HepG2 (cell line): ENCODE measurements around the gene CD164L2. TPM values are rescaled to one million over a fixed set of nuclear protein-coding genes. Genes with fewer than 3 reads are reported as not detected.

ENCODE experiments used
- ADNP ChIP-seq: sonication (generic); formaldehyde crosslinking; IDR thresholded peaks from 2 replicates; pipeline ENCODE4 v1.4.0; 2020; ENCODE audit warnings: missing genetic modification reagents
- ASH2L ChIP-seq: fragments of 300-600, 200-600 bp; sonication (generic); IDR thresholded peaks from 2 replicates; pipeline ENCODE4 v1.7.0; 2017; ENCODE audit warnings: low read depth, mild to moderate bottlenecking, moderate library complexity, mixed read lengths, low read length; ENCODE audit not compliant: insufficient read length
- BCLAF1 ChIP-seq: fragments of 450-650 bp; IDR thresholded peaks from 2 replicates; pipeline ENCODE4 v1.6.1; 2017; ENCODE audit warnings: mild to moderate bottlenecking
- EP300 ChIP-seq, 3 experiments: sonication (generic) in 1 of 3; formaldehyde crosslinking in 1 of 3; IDR thresholded peaks; 2 replicates each; pipeline versions ENCODE4 v1.5.1 to v1.6.1; 2011 to 2020; ENCODE audit warnings: low read depth in 2 of 3, low read length in 2 of 3, borderline replicate concordance in 1 of 3, improper control_type of control experiment in 1 of 3, mild to moderate bottlenecking in 1 of 3, missing genetic modification reagents in 1 of 3, moderate library complexity in 1 of 3
- HNRNPK ChIP-seq: fragments of 200-400 bp; formaldehyde crosslinking; IDR thresholded peaks from 2 replicates; pipeline ENCODE4 v1.6.1; 2018; ENCODE audit warnings: low read length, low read depth, moderate library complexity, mild to moderate bottlenecking; ENCODE audit not compliant: poor library complexity, severe bottlenecking
- JUND ChIP-seq: sonication (generic); formaldehyde crosslinking; IDR thresholded peaks from 2 replicates; pipeline ENCODE4 v1.8.0; 2022; ENCODE audit warnings: mild to moderate bottlenecking, missing genetic modification reagents
- MAFG ChIP-seq: sonication (generic); formaldehyde crosslinking; IDR thresholded peaks from 2 replicates; pipeline ENCODE4 v1.5.1; 2020; ENCODE audit warnings: mild to moderate bottlenecking, missing genetic modification reagents
- MATR3 ChIP-seq: sonication (generic); formaldehyde crosslinking; IDR thresholded peaks from 2 replicates; pipeline ENCODE4 v1.4.0; 2020; ENCODE audit warnings: missing genetic modification reagents
- MTA1 ChIP-seq: sonication (generic); formaldehyde crosslinking; IDR thresholded peaks from 2 replicates; pipeline ENCODE4 v1.4.0; 2020; ENCODE audit warnings: missing genetic modification reagents, mild to moderate bottlenecking, borderline replicate concordance
- NPAS2 ChIP-seq: sonication (generic); formaldehyde crosslinking; IDR thresholded peaks from 2 replicates; pipeline ENCODE4 v1.8.0; 2022; ENCODE audit warnings: mild to moderate bottlenecking, missing genetic modification reagents, borderline replicate concordance
- RELA ChIP-seq: sonication (generic); formaldehyde crosslinking; IDR thresholded peaks from 2 replicates; pipeline ENCODE4 v1.4.0; 2020; ENCODE audit warnings: missing genetic modification reagents
- RFX1 ChIP-seq: fragments of 450-650 bp; IDR thresholded peaks from 2 replicates; pipeline ENCODE4 v1.6.1; 2017
- RFX5 ChIP-seq: IDR thresholded peaks from 2 replicates; pipeline ENCODE4 v1.6.1; 2011; ENCODE audit warnings: low read depth, low read length, improper control_type of control experiment
- SNRNP70 ChIP-seq: fragments of 200-400 bp; formaldehyde crosslinking; IDR thresholded peaks from 2 replicates; pipeline ENCODE4 v1.6.1; 2017; ENCODE audit warnings: mild to moderate bottlenecking, low read depth, low read length, moderate library complexity
- TCF12 ChIP-seq, 2 experiments: fragments of 450-650 bp in 1 of 2; sonication (generic) in 1 of 2; formaldehyde crosslinking in 1 of 2; IDR thresholded peaks; 2 replicates each; pipeline versions ENCODE4 v1.6.1 to v1.8.0; 2017 to 2022; ENCODE audit warnings: antibody characterized with exemption in 1 of 2, mild to moderate bottlenecking in 1 of 2, missing genetic modification reagents in 1 of 2, moderate library complexity in 1 of 2
- TOPORS ChIP-seq: sonication (generic); formaldehyde crosslinking; IDR thresholded peaks from 2 replicates; pipeline ENCODE4 v1.8.0; 2023; ENCODE audit warnings: mild to moderate bottlenecking, missing genetic modification reagents
- ZBTB33 ChIP-seq: sonication (generic); formaldehyde crosslinking; IDR thresholded peaks from 2 replicates; pipeline ENCODE4 v1.4.0; 2020; ENCODE audit warnings: missing genetic modification reagents
- ZFP90 ChIP-seq: sonication (generic); formaldehyde crosslinking; IDR thresholded peaks from 2 replicates; pipeline ENCODE4 v1.8.0; 2022; ENCODE audit warnings: missing genetic modification reagents, mild to moderate bottlenecking, inconsistent platforms, borderline replicate concordance
- ZGPAT ChIP-seq: IDR thresholded peaks from 2 replicates; pipeline ENCODE4 v1.6.1; 2016; ENCODE audit warnings: mild to moderate bottlenecking
- ZNF232 ChIP-seq: sonication (generic); formaldehyde crosslinking; IDR thresholded peaks from 2 replicates; pipeline ENCODE4 v1.4.0; 2020; ENCODE audit warnings: missing genetic modification reagents, borderline replicate concordance
- ZNF264 ChIP-seq: sonication (generic); formaldehyde crosslinking; IDR thresholded peaks from 2 replicates; pipeline ENCODE4 v1.4.0; 2020; ENCODE audit warnings: missing genetic modification reagents
- ZNF383 ChIP-seq: sonication (generic); formaldehyde crosslinking; IDR thresholded peaks from 2 replicates; pipeline ENCODE4 v1.4.0; 2020; ENCODE audit warnings: missing genetic modification reagents, mild to moderate bottlenecking, borderline replicate concordance
- ZNF567 ChIP-seq: sonication (generic); formaldehyde crosslinking; IDR thresholded peaks from 2 replicates; pipeline ENCODE4 v1.8.1; 2023; ENCODE audit warnings: mild to moderate bottlenecking, missing genetic modification reagents, borderline replicate concordance
- ZNF7 ChIP-seq: IDR thresholded peaks from 2 replicates; pipeline ENCODE4 v1.6.1; 2016; ENCODE audit warnings: missing biosample characterization, missing genetic modification reagents
- polyA plus RNA-seq, 8 experiments: library from polyadenylated mRNA; depleted of rRNA in 3 of 8; stranded (reverse) in 7 of 8; unstranded in 1 of 8; fragments of >200 nt; fragmentation: Illumina TruSeq in 4 of 8; extraction: Trizol in 4 of 8; gene quantifications; 2 replicates each; pipeline versions ENCODE4 v1.2.1 to v1.2.3, GENCODE V29; 2011 to 2016; ENCODE audit warnings: low read depth in 4 of 8, missing spikeins in 1 of 8, mixed read lengths in 1 of 8; ENCODE audit not compliant: insufficient read depth in 1 of 8
- total RNA-seq, 5 experiments: library from RNA; depleted of rRNA; stranded (reverse); fragments of >200 nt; fragmentation: Illumina TruSeq; extraction: Trizol; gene quantifications; 2 replicates each; pipeline ENCODE4 v1.2.3, GENCODE V29; 2016; ENCODE audit warnings: low read depth in 1 of 5

Gene CD164L2
- total and polyA plus RNA-seq, 2 of the 13 experiments (the other 11 are each of a cell fraction or from before 2014, with no cell fraction given), result not detected

- TF ChIP-seq EP300 (IDR thresholded peaks at IDR 0.05; ENCODE audit: low read depth in 2 of 2, low read length in 2 of 2), result 0 out of 4 replicates have a peak, but pooled peaks of 1 of the 2 experiments have one; percentile 13
- no peak; the same call in 1 of the 2 replicates for TF ChIP-seq EP300 (CRISPR knock-in tag; IDR thresholded peaks at IDR 0.05; ENCODE audit: borderline replicate concordance)
- TF ChIP-seq MAFG (CRISPR knock-in tag), result no peak
- no peak for TF ChIP-seq MATR3 (CRISPR knock-in tag)
- no peak for TF ChIP-seq ADNP (CRISPR knock-in tag)
- TF ChIP-seq JUND (CRISPR knock-in tag), result no peak
- TF ChIP-seq ZGPAT (CRISPR knock-in tag), result no peak; the same call in 1 of the 2 replicates
- no peak for TF ChIP-seq ZBTB33 (CRISPR knock-in tag)
- TF ChIP-seq SNRNP70, result no peak
- no peak for TF ChIP-seq HNRNPK
- TF ChIP-seq TOPORS (CRISPR knock-in tag), result no peak
- TF ChIP-seq ZFP90, result no peak; the same call in 1 of the 2 replicates
- no peak for TF ChIP-seq NPAS2 (CRISPR knock-in tag)
- TF ChIP-seq TCF12 (IDR thresholded peaks at IDR 0.05), result no peak
- TF ChIP-seq TCF12 (CRISPR knock-in tag; IDR thresholded peaks at IDR 0.05), result no peak
- no peak for TF ChIP-seq ZNF567 (CRISPR knock-in tag)
- no peak for TF ChIP-seq BCLAF1
- no peak for TF ChIP-seq MTA1 (CRISPR knock-in tag)
- peak; percentile 83 for TF ChIP-seq RFX5
- peak; percentile 20 for TF ChIP-seq ASH2L
- no peak for TF ChIP-seq ZNF7 (CRISPR knock-in tag)
- no peak for TF ChIP-seq RFX1
- no peak for TF ChIP-seq RELA
- no peak for TF ChIP-seq ZNF232 (CRISPR knock-in tag)
- no peak for TF ChIP-seq ZNF383 (CRISPR knock-in tag)
- no peak for TF ChIP-seq ZNF264 (CRISPR knock-in tag)
Measured at GRCh38 chr1:27392096-27392777, 9.1 kb upstream of the CD164L2 start, which contains the start of gene GPR3 (continued).
